ENCODE measurements around the gene SCMH1.

- TF ChIP-seq CTCF (IDR thresholded peaks at IDR 0.05) (no peak), POLR2A (IDR thresholded peaks at IDR 0.05) (no peak)
Observed at GRCh38 chr1:41199375-41199774, 42.7 kb downstream of the SCMH1 start.

All from uterus (tissue), 2 donors.